Left kidney (tissue), 2 donors: ENCODE data around the gene POLR2F. TPM values are rescaled to one million over a fixed set of nuclear protein-coding genes. Genes with fewer than 3 reads are reported as not detected.
"Not testable (repeated sequence)": the region's sequence is repeated elsewhere in the genome, so short reads cannot be mapped to it uniquely, and the experiment has no call there.

Source experiments
- DNase-seq: peaks from one replicate; pipeline ENCODE4 v3.0.0-alpha.2; 2013
- polyA plus RNA-seq: library from polyadenylated mRNA; unstranded; fragments of 120-200 nt; gene quantifications from one replicate; pipeline ENCODE4 v1.2.1, GENCODE V29; 2013; ENCODE audit not compliant: insufficient read length

The POLR2F gene
- polyA plus RNA-seq, 1 donor, result 61.8 TPM

DNA sequence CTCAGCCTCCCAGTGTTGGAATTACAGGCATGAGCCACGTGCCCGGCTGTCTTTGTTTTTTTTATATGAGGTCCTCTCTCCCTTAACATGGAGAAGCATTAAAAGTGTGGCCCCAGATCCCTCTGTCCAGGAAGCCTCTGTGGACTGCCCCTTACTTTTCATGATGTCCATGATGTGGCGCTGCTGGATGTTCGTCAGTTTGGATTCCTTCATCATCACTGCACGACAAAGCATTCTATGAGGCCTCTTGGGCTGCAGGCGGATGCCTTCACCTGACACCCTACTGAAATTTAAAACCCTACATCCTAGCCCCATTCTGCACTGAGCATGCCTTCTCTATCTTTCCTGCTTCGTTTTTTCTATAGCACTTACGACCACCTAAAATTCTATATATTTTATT, 2.2 kb upstream of the POLR2F start:
- no peak for DNase-seq

GRCh38 chr22:37952629-37953028, 870 bp upstream of the POLR2F start:
- DNase-seq, result not testable (repeated sequence)

DNA sequence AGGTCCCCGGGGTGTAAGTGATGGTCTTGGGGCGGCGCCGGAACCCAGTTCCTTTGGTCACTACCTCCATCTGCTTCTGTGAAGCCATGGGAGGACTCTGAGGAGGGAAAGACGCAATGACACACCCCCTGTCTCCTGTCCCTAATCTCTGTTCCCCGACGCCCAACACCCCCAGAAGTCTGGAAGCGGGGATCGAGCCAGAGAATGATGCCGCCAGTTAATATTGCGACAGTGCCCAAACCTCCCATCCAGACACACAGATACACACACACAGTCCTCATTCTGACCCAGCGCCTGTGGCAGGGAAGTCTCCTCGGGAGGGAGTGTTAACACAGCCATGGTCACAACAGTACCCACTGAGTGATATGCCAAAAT, 450 bp upstream of the POLR2F start:
- no peak for DNase-seq

DNA sequence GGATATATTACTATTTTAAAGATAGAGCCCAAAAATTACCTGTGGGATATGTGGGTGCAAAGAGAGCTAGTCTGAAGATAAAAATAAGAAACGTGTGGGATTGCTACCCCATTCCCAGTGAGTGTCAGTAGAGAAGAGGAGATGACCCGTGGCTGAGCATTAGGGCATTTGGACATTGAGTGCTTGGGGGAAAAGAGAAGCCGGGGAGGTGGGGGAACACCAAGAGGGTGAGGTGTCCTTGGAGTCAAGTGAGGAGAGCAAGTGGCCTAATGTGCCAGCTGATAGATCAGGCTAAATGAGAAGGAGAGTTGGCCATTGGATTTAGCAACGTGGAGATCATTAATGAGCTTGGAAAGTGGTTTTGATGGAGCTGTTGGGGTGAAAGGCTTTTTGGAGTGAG, 1.2 kb downstream of the POLR2F start:
- DNase-seq, result no peak

GRCh38 chr22:37955825-37956397, 2.4 kb downstream of the POLR2F start:
- DNase-seq, result not testable (repeated sequence)

GRCh38 chr22:37957232-37957631, 3.7 kb downstream of the POLR2F start:
- DNase-seq, result no peak

GRCh38 chr22:37959231-37959825, 5.8 kb downstream of the POLR2F start:
- DNase-seq, result no peak

GRCh38 chr22:37961062-37961461, 7.6 kb downstream of the POLR2F start:
- DNase-seq, result no peak

GRCh38 chr22:37965940-37966664, 12.6 kb downstream of the POLR2F start:
- DNase-seq, result no peak

GRCh38 chr22:37967147-37967546, 13.6 kb downstream of the POLR2F start:
- no peak for DNase-seq

- DNase-seq, result no peak
Measured at GRCh38 chr22:37967637-37968451, 14.3 kb downstream of the POLR2F start.

DNA sequence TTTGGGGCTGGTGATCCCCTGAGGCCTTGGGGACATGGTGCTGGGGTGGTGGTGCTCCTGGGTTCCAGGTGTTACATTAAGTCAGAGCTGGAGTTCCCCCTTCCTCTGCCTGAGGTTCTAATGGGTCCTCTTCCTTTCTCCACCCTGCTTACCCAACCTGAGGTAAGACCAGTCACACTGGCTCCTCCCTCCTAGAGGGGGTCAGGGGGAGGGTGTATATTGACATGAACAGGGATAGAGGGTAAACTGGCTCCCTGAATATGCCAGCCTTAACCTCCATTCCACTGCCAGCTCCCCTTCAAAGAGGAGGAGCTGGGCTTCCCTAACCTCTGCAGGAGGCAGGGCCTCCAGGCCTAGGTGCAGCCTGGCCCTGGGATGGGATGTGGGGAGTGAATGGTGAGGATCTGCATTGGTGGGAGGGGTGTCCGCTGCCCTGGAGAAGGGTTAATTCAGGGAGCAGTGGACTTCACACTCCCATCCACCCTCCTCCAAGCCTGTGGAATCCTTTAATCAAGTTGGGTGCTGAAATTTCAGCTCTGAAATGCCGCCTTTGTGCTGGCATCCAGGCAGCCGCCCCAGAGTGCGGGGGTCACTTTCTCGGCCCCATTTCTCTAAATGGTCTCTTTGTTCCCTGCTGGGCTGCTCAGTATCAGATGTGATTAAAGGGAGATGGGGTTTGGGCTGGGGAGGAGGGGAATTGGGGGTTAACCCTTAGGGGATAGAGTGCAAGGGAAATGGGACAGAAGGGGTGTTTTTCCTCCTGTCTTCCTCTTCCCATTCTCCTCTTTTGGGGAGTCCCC, 15.2 kb downstream of the POLR2F start:
- no peak for DNase-seq

DNA sequence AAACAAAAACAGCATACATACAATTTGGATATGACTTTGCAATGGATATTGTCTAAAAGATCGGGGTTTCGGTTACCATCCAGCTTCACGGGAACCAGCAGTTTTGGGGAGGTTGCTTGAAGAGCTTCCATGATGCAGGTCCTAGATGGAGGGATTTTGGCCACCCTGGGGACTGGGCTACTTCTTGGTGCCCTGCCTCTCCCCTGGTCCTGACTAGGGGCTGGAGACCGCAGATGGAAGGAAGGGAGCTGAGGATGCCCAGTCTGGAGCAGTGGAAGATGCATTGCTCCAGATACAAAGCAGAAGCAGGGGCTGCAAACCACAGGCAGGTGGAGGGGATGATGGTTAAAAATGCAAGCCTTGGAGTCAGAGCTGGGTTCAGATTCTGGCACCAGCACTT, 17.4 kb downstream of the POLR2F start:
- no peak for DNase-seq

DNA sequence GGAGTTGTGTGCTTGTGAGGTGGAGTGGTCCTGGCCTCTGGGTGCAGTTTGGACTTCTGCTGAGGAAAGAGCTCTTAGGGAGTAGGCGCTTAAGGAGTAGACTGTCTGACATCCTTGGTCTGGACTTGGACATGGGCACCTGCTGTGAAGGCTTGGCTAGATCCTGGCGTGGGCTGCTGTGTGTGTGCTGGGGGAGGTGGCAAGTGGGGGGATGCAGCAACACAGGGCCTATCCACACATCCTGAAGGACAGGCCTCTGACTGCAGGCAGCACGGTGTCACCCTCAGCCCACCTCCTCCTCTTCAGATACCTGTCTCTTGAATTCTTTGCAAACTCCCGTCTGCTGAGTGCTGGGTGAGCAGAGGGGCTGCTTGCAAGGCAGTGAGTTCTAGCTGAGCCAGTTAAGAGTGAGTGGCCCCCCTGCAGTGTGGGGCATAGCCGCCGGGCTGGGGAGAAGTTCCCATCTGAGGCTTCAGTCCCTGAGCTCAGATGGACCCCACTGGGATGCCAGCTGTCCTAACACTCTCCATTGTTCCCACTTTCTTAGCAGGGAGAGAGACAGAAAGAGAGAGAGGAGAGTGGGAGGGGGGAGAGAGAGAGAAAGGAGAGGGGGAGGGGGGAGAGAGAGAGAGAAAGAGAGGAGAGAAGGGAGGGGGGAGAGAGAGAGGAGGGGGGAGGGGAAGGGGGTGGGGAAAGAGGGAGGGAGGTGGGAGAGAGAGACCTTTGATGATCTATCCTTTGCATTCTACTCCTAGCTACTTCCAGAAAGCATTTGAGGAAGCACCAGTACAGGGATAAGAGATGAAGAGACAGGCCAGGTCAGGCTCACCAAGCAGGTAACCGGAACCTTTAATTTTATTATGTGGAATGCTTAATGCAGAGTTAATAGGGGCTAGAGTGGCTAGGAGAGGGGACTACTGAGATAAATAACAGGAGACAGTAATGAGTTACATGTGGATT, 18.3 kb downstream of the POLR2F start:
- no peak for DNase-seq

DNA sequence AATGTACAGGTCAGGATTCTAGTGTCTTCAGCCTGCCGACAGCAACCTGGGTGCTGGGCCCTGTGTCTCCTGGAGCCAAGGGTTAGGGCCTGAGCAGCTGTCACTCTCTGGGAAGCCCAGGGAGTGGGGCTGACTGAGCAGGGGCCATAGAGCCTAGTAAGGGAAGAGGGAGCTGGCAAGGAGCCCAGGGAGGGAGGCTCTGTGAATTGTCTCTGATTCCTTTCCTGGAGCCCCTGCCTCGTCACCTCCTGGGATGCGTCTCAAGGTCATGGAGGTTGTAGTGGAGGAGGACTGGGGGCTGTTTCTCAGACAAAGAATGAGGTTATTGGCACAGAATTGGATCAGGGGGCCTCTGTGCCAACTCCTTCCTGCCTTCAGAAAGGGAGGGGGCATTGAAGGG, 19.0 kb downstream of the POLR2F start:
- DNase-seq, result no peak

- no peak for DNase-seq
Measured at GRCh38 chr22:37973271-37974170, 20.0 kb downstream of the POLR2F start.

GRCh38 chr22:37975153-37975552, 21.7 kb downstream of the POLR2F start:
- DNase-seq, result no peak

DNA sequence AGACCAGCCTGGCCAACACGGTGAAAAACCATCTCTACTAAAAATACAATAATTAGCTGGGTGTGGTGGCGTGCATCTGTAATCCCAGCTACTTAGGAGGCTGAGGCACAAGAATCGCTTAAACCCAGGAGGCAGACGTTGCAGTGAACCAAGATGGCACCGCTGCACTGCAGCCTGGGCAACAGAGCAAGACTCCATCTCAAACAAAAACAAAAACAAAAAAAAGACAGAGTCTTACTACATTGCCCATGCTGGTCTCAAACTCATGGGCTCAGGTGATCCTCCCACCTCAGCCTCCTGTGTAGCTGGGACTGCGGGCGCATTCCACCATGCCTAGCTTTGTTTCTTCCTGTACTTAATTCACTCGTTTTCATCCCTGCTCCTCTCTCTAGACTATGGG, 22.5 kb downstream of the POLR2F start:
- DNase-seq, result not testable (repeated sequence)

DNA sequence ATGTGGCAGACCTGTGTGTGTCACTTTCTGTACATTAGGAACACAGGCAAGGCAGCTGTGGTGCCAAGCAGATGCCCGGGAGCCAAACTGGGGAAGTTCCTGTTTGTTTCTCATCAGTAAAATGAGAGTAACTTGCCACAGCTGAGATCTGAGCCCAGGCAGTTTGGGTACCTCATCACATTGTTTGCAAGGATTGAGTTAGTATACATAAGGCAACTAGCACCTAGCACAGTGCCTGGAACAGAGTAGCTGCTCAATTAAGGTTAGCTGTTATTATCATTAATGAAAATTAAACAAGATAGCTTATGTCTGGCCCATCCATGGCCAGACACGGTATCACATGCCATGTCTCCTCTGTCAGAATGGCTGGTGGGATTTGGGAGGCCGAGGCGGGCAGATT, 23.0 kb downstream of the POLR2F start:
- DNase-seq, result no peak

GRCh38 chr22:37979782-37980181, 26.3 kb downstream of the POLR2F start:
- DNase-seq, result no peak
